HepG2 (cell line): ENCODE measurements around the gene KCNH6.

Source experiments
- CTCF ChIP-seq: sonication (generic); formaldehyde crosslinking; IDR thresholded peaks from 2 replicates; pipeline ENCODE4 v1.5.0; 2020; ENCODE audit warnings: mild to moderate bottlenecking, missing genetic modification reagents, moderate library complexity
- NONO ChIP-seq, 2 experiments: fragments of 450-650 bp in 1 of 2; sonication (generic) in 1 of 2; formaldehyde crosslinking in 1 of 2; IDR thresholded peaks in 1 of 2; conservative IDR thresholded peaks in 1 of 2; 2 replicates each; pipeline versions ENCODE4 v1.6.1 to v1.8.0; 2017 to 2022; ENCODE audit warnings: mild to moderate bottlenecking in 1 of 2, missing genetic modification reagents in 1 of 2, moderate library complexity in 1 of 2
- PRPF4 ChIP-seq: fragments of 200-400 bp; formaldehyde crosslinking; IDR thresholded peaks from 2 replicates; pipeline ENCODE4 v1.6.1; 2016; ENCODE audit warnings: low read length, low read depth; ENCODE audit not compliant: poor library complexity, severe bottlenecking
- ZSCAN20 ChIP-seq: sonication (generic); formaldehyde crosslinking; IDR thresholded peaks from 2 replicates; pipeline ENCODE4 v1.4.0; 2020; ENCODE audit warnings: missing genetic modification reagents, mild to moderate bottlenecking, borderline replicate concordance

DNA sequence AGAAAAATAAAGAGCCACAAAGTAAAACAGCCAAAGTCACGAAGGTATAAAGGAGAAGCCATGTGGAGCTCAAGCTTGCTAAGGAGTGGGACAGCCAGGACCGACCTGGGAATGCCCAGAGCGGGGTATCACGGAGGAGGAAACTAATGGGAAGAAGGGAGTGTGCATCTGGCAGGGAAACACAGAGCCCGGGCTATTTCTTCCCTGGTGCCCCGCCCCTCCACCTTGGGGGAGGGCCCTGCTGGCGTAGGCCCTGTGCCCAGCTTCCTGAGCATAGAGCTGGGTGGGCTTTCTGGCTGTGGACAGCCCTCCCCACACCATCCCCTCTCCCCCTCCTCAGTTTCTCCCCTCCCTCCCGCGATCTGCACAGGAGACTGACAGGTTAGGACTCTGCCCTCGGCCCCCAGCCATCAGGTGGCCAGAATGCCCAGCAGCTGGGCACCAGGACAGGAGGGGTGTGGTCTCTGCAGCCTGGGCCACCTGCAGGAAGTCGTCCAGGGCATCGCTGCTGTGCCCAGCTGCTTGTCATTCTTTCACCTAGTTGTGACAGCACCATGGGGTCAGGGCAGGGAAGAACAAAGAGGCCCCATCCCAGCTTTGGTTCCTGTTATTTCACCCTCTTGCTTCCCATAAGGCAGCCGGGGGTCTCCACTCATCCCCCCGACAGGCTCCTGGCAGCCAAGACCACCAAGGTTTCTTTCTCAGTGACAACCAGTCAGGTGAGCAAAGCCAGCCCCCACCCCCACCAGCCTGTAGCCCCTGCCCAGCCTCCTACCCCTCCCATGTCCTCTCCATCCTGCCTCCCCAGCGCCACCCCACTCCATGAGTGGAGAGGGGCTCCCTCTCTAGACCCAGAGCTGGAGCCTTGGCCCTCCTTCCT is 20.0 kb downstream of the KCNH6 start:
- TF ChIP-seq NONO (IDR thresholded peaks at IDR 0.05) (no peak), NONO (CRISPR knock-in tag; conservative IDR thresholded peaks at IDR 0.05) (no peak), CTCF (CRISPR knock-in tag) (no peak), ZSCAN20 (CRISPR knock-in tag) (no peak), PRPF4 (no peak)
